IMR-90 (cell line): Measurements from ENCODE around the gene BMERB1.

Experiments used
- CTCF ChIP-seq: conservative IDR thresholded peaks from 2 replicates; pipeline ENCODE4 v1.5.1; 2012; ENCODE audit warnings: mild to moderate bottlenecking, low read depth, low read length, improper control_type of control experiment
- MAZ ChIP-seq: IDR thresholded peaks from 2 replicates; pipeline ENCODE4 v1.6.1; 2012; ENCODE audit warnings: low read depth, mild to moderate bottlenecking, low read length, improper control_type of control experiment, moderate library complexity, borderline replicate concordance
- MXI1 ChIP-seq: IDR thresholded peaks from 2 replicates; pipeline ENCODE4 v1.6.1; 2012; ENCODE audit warnings: low read depth, mild to moderate bottlenecking, low read length, moderate library complexity, borderline replicate concordance
- POLR2A ChIP-seq: IDR thresholded peaks from 2 replicates; pipeline ENCODE4 v1.6.1; 2012; ENCODE audit warnings: mild to moderate bottlenecking, low read depth, low read length
- RCOR1 ChIP-seq: IDR thresholded peaks from 2 replicates; pipeline ENCODE4 v1.6.1; 2012; ENCODE audit warnings: mild to moderate bottlenecking, low read length, improper control_type of control experiment; ENCODE audit not compliant: insufficient replicate concordance

- no peak for TF ChIP-seq RCOR1
- TF ChIP-seq CTCF, result no peak
- no peak for TF ChIP-seq POLR2A
- TF ChIP-seq MAZ, result no peak
- TF ChIP-seq MXI1, result no peak
Observed at GRCh38 chr16:15535772-15536171, 101.4 kb downstream of the BMERB1 start.
